GM21526 (cell line): ENCODE measurements around the gene ZSCAN29.

ENCODE experiments used
- ATAC-seq: cut with Tn5 transposase; IDR thresholded peaks from one replicate; pipeline ENCODE4 v1.9.1; 2021; ENCODE audit warnings: moderate library complexity; ENCODE audit not compliant: unreplicated experiment, low FRiP score

ZSCAN29 gene

DNA sequence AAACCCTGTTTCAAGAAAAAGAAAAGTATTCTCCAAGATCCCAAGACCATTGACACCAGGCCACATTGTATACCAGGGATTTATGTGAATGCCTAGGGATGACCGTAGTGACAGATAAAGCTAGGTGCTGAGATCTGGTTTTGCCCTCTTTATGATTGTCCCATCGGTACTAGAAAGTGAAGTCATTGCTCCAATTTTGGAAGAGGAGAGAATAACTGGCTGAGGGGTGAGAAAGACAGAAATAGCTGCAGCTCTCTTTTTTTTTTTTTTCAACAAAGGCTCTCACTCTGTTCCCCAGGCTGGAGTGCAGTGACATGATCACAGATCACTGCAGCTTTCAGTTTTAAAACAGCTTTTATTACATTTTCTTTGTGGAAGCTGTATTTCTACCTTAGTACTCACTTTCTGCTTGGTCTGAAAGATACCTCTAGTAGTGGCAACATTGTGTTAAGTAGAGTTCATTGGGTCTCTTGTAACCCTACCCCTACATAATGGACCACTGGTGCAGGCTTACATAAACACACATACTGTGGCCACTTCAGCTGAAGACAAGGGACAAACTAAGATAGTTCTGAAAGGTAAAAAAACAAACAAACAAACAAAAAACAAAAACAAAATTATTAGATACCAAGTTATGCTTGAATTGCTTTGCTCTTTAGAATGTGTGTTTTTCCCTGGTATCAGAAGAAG lies 18.0 kb downstream of the ZSCAN29 start:
- ATAC-seq, result no peak

DNA sequence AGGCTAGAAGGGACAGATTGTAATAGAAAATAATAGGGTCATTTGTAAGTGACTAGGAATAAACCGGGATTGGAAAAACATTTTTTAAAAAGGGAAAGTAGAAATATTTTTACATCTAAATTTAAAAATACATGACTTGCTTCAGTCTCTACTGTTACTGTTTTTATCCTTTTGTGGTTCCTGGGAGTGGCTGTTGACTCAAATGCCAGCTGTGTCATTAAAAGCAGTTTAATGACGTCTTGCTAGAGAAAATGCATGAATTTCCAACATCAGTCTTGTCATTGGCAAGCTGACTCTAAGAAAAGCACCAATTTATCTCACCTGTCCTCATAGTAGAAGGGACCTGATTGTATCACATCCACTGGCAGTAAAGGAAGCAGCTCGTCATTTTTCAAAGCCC lies 23.7 kb downstream of the ZSCAN29 start:
- no peak for ATAC-seq

DNA sequence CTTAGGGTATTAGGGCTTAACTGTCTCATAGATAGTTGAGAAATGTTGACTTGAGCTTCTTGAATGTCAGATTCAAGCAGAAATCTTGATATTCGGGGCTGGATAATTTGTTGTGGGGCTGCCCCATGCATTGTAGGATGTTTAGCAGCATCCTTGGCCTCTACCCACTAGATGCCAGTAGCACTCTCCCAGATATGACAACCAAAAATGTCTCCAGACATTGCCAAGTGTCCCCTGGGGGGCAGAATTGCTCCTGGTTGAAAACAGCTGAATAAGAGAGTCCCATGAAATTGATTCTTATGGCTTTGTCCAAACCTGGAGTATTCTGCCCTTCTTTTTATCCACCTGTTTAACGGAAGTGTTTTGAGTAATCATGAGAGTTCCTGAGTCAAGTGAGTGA lies 24.5 kb downstream of the ZSCAN29 start:
- no peak for ATAC-seq

DNA sequence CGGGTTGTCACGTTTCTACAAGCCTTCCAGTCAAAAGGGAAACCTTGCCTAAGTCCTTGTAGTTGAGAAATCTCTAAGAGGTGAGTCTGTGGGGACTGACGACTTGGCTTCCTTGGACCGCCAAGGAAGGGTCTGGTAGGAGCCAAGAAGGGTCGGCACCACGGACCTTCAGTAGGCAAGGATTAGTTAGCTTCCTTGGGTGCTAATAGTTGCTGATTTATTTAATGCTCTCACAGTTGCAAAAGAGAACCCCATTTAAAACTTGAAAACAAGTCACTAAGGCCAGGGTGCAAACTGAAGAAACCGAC lies 40.1 kb downstream of the ZSCAN29 start:
- ATAC-seq, result peak; percentile 38

DNA sequence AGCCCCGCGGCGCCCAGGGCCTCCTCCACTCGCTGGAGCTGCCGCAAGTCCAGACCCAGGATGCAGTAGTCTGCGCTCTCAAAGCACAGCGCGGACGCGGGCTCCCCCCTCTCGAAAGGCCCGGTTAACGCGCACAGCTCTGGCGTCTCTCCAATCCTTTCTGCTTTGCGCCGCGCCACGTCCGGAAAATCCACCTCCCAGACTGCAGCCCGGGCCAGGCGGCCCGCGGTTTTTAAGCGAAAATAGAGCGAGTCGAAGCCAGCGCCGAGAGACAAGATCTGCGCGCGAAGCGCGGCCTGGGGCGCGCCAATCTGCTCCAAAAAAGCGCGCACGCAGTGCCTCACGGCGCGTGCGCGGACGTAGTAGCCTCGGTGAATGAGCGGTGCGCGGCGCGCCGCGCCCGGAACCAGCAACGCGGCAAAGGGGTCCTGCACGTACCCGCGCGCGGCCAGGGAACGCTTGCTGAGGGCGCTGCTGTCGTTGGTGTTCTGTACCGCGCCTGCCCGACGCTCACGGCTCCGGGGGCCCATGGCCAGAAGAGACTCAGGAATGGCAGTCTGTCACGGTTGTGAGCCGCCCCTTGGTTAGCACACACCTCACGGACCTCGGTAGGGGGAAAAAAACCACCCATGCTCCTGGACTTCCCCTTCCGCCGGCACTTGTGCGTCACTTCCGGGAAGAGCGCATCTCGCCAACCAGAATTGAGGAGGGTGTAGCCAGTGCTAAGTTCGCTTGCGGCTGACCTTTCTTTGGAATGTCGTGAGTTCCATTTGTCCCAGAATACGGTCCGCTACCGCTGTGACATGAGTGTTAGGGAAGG lies 40.7 kb downstream of the ZSCAN29 start, which contains the start of gene LCMT2:
Gene LCMT2, minus strand, starts transcription at position 614 of the 820 bp plus-strand sequence. Its CDS starts 84 bp downstream, at position 530.
- peak; percentile 85 for ATAC-seq

DNA sequence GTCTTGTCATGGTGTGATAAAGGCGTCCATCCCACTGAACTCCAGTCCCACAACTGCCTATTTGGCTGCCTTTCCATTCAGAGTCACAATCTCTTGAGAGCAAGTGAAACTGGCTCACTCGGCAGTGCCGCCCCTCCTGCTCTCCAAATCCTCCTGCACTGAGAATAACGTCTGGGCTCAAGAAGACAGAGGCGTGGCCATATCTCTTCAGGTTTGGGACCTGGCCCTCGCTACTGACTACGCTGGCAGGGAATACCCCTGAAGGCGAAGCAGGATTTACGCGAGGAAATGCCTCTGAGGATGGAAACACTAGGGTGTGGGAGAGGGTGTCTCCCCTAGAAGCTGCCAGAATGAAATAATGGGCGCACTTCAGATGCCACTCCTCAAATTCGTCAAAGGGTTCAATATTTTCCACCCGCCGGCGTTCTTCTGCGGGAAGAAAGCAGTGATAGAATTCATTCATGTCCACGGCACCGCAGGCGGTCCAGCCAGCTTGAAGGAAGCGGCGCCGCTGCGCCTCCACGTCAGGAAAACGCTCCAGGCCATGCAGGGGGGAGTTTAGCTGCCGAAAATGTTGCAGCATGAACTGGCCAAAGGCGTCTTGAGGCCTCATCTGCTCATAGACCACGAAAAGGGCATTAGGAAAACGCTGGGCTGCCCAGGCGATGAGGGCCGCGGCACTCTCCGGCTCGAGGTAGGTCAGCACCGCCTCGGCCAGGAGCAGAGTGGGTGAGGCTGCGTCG lies 41.5 kb downstream of the ZSCAN29 start:
- ATAC-seq, result no peak

DNA sequence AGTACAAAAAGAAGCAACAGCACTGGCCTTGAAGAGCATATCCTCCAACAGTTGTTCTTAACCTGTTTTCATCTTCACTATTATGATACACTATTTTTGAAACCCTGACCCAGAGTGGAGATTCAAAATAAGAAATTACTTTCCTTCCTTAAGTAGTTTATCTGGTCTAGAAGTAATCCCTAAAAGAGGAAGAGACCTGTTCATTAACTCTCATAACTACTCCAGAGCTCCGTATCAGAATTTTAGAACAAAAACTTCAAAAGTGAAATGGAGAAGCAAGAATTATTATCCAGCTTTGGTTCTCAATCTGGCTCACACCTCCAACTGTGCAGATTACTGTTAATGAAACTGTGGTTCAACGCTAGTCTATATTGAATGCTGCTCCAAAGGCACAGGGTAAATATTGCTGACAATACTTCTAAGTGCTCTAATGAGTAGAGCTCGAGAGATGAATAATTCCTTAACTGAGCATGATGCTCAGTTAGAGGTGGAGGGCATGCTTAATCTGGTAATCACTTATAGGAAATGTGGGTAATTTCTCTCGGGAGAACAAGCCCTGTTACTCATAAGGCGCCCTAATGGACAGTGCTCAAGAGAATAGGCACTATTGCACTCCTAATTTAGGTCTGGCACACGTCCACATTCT lies 45.7 kb downstream of the ZSCAN29 start:
- ATAC-seq, result no peak

DNA sequence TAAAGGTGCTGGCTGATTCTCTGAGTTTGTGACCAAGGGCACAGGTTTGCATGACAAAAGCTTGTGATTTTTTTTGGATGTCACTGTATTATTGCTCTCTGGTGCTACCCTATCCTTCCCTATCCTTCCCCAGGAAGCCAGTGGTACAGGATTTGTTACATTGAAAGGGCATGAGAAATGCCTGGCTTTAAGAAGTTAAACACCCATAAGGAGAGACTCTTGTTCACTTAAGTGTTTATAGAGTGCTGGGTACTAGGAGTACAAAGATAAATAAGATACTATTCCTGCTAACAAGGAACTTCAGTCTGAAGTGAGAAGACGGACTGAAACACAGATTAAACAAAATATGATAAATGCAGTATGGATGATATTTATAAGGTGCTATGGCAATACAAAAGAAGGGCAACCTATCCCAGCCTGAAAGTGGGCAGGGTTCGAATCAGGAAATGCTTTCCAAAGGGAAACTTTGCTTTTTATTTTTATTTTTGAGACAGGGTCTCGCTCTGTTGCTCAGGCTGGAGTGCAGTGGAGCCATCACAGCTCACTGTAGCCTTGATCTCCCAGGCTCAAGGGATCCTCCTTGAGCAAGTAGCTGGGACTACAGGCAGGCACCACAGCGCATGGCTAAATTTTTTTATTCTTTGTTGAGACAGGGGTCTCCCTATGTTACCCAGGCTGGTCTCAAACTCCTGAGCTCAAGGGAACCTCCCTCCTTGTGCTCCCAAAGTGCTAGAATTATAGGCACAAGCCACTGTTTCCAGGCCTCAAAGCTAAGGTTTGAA lies 51.7 kb downstream of the ZSCAN29 start:
- no peak for ATAC-seq

DNA sequence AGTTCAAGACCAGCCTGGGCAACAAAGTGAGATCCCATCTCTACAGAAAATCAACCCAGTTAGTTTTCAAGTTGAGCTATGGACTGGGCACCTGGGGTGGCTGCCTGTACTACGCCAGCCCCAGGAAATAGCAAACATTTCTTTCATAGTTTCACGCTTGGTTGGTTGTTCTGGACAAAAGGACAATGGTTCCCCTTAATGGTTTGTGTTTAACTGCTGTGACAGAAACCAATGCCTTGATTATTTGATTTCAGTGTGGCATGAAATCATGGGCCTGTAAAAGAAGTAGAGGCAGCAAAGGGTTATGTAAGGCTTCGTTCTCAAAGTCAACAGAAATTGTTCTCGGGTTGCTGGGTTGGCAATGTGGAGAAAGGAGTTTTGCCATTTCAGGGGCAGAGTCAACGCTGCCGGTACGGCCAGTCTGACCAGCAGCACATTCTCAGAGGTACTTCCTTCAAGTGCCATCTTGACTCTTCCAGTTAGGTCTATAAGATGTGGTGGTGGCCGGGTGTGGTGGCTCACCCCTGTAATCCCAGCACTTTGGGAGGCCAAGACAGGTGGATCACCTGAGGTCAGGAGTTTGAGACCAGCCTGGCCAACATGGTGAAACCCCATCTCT lies 53.2 kb downstream of the ZSCAN29 start:
- ATAC-seq, result no peak

DNA sequence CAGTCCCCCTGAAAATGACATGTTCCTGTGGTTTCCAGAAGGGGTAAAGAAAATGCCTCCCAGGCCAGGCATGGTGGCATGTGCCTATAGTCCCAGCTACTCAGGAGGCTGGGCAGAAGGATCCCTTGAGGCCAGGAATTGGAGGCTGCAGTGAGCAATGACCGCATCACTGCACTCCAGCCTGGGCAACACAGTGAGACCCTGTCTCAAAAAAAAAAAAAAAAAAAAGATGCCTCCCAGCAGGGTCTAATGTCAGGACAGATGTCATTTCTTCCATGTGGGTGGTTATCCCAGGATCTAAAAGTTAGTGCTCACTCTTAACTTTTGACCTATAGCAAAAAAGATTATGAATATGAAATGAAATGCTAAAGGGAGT lies 53.9 kb downstream of the ZSCAN29 start:
- no peak for ATAC-seq

DNA sequence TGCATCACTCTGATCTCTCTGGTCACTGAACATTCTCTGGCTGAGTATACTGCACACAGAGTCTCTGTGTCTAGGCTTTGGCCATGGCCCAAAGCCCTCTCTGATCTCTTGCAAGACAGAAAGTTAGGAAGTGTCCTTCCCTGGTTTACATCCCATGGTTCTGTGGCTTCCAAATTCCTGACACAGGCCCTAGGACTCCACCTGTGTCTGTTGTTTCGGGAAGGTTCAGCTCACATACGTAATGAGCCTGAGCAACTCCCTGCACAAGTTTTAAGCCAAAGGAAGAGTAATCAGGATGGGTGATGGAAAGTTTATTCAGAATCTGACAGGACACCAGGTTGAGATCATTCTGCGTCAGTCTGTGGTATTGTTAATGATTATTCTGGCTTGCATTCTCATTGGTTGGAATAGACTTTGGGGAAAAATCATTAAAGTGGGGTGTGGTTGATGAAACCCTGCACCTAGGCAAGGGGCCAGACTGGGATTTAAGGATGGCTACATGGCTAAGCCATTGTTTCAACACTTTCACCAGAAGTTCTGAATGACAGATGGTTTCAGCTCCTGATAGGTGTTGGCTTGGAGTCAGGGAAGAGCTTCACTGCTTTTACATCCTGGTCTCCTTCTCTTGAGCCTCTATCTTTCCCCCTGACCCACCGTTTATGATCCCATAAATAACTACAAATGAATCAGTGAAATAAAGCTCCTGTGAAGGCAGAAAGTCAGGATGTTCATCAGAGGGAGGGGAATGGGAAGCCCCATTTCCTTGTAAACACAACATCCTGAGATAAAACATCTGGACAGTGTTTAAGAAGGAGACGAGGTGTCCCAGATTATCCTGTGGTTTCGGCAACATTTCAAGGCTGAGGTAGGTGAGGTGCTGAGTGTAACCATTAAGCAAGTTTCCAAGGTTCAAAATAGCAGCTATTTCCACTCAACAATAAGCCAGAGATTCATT lies 54.5 kb downstream of the ZSCAN29 start:
- no peak for ATAC-seq

DNA sequence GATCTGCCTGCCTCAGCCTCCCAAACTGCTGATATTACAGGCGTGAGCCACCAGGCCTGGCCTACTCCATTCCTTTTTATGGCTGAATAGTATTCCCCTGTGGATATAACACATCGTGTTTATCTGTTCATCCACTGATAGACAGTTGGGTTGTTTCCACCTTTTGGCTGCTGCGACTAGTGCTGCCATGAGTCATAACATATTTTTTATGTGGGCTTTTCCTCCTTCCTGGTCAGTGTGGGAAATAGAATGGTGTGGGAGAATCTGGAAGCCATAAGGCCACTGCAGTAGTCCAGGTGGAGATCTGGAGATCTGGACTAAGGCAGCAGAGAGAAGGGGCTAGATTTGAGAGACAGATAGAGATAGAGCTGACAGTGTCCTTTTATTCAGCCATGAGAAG lies 56.7 kb downstream of the ZSCAN29 start:
- no peak for ATAC-seq

DNA sequence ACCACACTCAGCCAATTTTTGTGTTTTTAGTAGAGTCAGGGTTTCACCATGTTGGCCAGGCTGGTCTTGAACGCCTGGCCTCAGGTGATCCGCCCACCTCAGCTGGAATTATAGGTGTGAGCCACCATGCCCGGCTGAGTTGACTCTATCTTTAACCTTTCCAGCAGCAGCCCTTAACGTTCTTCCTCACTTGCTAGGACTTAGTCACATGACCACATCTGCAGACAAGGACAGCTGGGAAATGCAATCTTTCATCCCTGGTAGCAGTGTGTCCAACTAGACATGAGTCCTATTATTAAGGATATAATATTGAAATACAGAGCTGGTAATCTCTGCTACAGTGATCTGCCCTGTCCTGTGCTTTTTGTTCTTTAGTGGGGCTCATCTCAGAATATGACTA lies 58.5 kb downstream of the ZSCAN29 start:
- no peak for ATAC-seq
